ENCODE data around the gene MBOAT2. TPM values are rescaled to one million over a fixed set of nuclear protein-coding genes. Genes with fewer than 3 reads are reported as not detected.

MBOAT2 gene
- total RNA-seq, 1 experiment from 2014 or later, result 65.1 TPM

DNA sequence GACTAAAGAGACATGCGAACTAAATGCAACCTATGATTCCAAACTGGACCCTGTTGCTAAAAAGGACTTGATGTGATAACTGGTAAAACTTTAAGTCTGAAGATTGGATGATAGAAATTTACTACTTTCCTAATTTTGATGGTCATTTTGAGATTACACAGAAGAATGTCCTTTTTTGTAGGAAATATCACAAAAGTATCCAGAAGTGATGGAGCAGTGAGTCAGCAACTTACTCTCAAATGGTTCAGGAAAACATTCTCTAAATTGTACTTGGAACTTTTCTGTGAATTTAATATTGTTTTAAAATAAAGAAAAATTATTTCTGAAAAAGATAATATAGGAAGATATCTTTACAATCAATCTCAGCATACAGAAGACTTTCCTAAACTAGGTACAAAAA, 19.9 kb downstream of the MBOAT2 start:
- H3K9me3 ChIP-seq (ENCODE audit: low read depth, low read length, poor library complexity, severe bottlenecking), result no peaks in the 10 kb centered on the region
- DNase-seq (ENCODE audit: low spot score), result no peak
- CTCF ChIA-PET, result no interaction called here
- no TSS peak for BruUV-seq (replicated peaks)
- H3K4me3 ChIP-seq (ENCODE audit: low read depth, low read length, poor library complexity, severe bottlenecking), result no peak overlapping the region
- no peaks in the 10 kb centered on the region for H3K27me3 ChIP-seq (replicated peaks; ENCODE audit: insufficient read depth, low read depth, low read length, poor library complexity)
- POLR2A ChIA-PET (ENCODE audit: low non-redundant PET), result no interaction called here
- intact Hi-C loops (cut with micrococcal nuclease; ENCODE audit: unreplicated experiment), result no loop called here
- H3K4me1 ChIP-seq (ENCODE audit: insufficient read depth, low read length, poor library complexity, severe bottlenecking), result peaks cover 15% of the 10 kb centered on the region
- peak overlapping the region; percentile 60 for H3K27ac ChIP-seq (ENCODE audit: low read depth, low read length, poor library complexity, severe bottlenecking)
- TF ChIP-seq CTCF (conservative IDR thresholded peaks at IDR 0.05; ENCODE audit: low read depth, low read length), result no peak
- TF ChIP-seq EZH2 (IDR thresholded peaks at IDR 0.05; ENCODE audit: borderline replicate concordance, low read depth, low read length, poor library complexity, severe bottlenecking), result no peak
- H3K36me3 ChIP-seq (ENCODE audit: insufficient read depth, low read length, poor library complexity, severe bottlenecking), result no peaks in the 10 kb centered on the region

DNA sequence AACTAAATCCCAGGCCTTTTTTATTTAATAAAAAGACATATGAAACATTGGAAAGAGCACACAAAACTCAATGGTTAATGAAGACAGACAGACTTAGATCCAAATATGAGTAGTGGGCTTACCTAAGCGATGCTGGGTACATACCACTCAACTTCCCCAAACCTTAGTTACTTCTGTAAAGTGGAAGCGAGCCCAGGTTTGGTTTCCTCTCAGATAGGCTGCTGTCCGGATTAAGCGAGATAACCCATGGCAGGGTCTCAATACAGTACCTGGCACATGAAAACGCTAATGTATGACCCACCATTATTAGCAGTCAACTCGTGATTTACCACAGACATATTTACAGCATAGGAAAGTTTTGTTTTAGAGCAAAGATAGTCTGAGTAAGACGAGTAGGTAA, 21.6 kb downstream of the MBOAT2 start:
- BruUV-seq (replicated peaks), result no TSS peak
- intact Hi-C loops (cut with micrococcal nuclease; ENCODE audit: unreplicated experiment), result no loop called here
- H3K27ac ChIP-seq (ENCODE audit: low read depth, low read length, poor library complexity, severe bottlenecking), result no peak overlapping the region
- H3K4me3 ChIP-seq (ENCODE audit: low read depth, low read length, poor library complexity, severe bottlenecking), result no peak overlapping the region
- ChIA-PET CTCF (no interaction called here), POLR2A (ENCODE audit: low non-redundant PET) (no interaction called here)
- H3K4me1 ChIP-seq (ENCODE audit: insufficient read depth, low read length, poor library complexity, severe bottlenecking), result peaks cover 15% of the 10 kb centered on the region
- no peaks in the 10 kb centered on the region for H3K27me3 ChIP-seq (replicated peaks; ENCODE audit: insufficient read depth, low read depth, low read length, poor library complexity)
- TF ChIP-seq CTCF (conservative IDR thresholded peaks at IDR 0.05; ENCODE audit: low read depth, low read length) (no peak), EZH2 (IDR thresholded peaks at IDR 0.05; ENCODE audit: borderline replicate concordance, low read depth, low read length, poor library complexity, severe bottlenecking) (no peak)
- H3K9me3 ChIP-seq (ENCODE audit: low read depth, low read length, poor library complexity, severe bottlenecking), result no peaks in the 10 kb centered on the region
- no peak for DNase-seq (ENCODE audit: low spot score)
- H3K36me3 ChIP-seq (ENCODE audit: insufficient read depth, low read length, poor library complexity, severe bottlenecking), result no peaks in the 10 kb centered on the region

- Histone ChIP-seq H3K36me3 (ENCODE audit: insufficient read depth, low read length, poor library complexity, severe bottlenecking) (no peaks in the 10 kb centered on the region), H3K27ac (ENCODE audit: low read depth, low read length, poor library complexity, severe bottlenecking) (no peak overlapping the region), H3K9me3 (ENCODE audit: low read depth, low read length, poor library complexity, severe bottlenecking) (no peaks in the 10 kb centered on the region), H3K4me1 (ENCODE audit: insufficient read depth, low read length, poor library complexity, severe bottlenecking) (peaks cover 15% of the 10 kb centered on the region), H3K27me3 (replicated peaks; ENCODE audit: insufficient read depth, low read depth, low read length, poor library complexity) (no peaks in the 10 kb centered on the region), H3K4me3 (ENCODE audit: low read depth, low read length, poor library complexity, severe bottlenecking) (no peak overlapping the region)
- BruUV-seq (replicated peaks), result no TSS peak
- DNase-seq (ENCODE audit: low spot score), result no peak
- ChIA-PET POLR2A (ENCODE audit: low non-redundant PET) (no interaction called here), CTCF (no interaction called here)
- intact Hi-C loops (cut with micrococcal nuclease; ENCODE audit: unreplicated experiment), result no loop called here
- no peak for TF ChIP-seq EZH2 (IDR thresholded peaks at IDR 0.05; ENCODE audit: borderline replicate concordance, low read depth, low read length, poor library complexity, severe bottlenecking)
- no peak for TF ChIP-seq CTCF (conservative IDR thresholded peaks at IDR 0.05; ENCODE audit: low read depth, low read length)
Measured at GRCh38 chr2:8980096-8980495, 23.4 kb downstream of the MBOAT2 start.
